GM18868 (cell line): Measurements from ENCODE around the gene UBE2E1.
A peak's percentile ranks its signal among the peaks of the same experiment; 100 is the strongest.
"Not testable (repeated sequence)": the region's sequence is repeated elsewhere in the genome, so short reads cannot be mapped to it uniquely, and the experiment has no call there.

Experiments used
- ATAC-seq: cut with Tn5 transposase; IDR thresholded peaks from one replicate; pipeline ENCODE4 v1.9.1; 2021; ENCODE audit warnings: mild to moderate bottlenecking, moderate library complexity; ENCODE audit not compliant: unreplicated experiment

Gene UBE2E1

GRCh38 chr3:23875113-23875725 lies 69.5 kb downstream of the UBE2E1 start:
- ATAC-seq: no peak

DNA sequence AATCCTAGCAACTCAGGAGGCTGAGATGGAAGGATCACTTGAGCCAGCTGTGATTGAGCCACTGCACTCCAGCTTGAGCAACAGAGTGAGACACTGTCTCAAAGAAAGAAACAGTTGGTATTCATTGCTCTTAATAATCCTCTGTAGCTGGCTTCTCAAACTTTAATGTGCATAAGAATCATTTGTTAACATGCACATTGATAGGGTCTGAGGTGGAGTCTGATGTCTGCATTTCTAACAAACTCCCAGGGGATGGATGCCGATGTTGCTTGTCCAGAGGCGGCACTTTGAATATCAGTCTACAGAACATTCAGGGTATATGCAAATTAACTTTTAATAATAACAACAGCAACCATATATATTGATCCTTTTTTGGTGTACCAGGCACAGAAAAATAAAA lies 71.2 kb downstream of the UBE2E1 start:
- ATAC-seq: no peak

- ATAC-seq: no peak
Observed at GRCh38 chr3:23877329-23877980, 71.7 kb downstream of the UBE2E1 start.

- ATAC-seq: no peak
Observed at GRCh38 chr3:23879485-23879884, 73.7 kb downstream of the UBE2E1 start.

GRCh38 chr3:23880703-23881339 lies 75.1 kb downstream of the UBE2E1 start:
- no peak for ATAC-seq

- ATAC-seq: not testable (repeated sequence)
Observed at GRCh38 chr3:23881993-23882392, 76.2 kb downstream of the UBE2E1 start.

- ATAC-seq: no peak
Observed at GRCh38 chr3:23882487-23882918, 76.7 kb downstream of the UBE2E1 start.

GRCh38 chr3:23884481-23884880 lies 78.7 kb downstream of the UBE2E1 start:
- ATAC-seq: no peak

GRCh38 chr3:23885210-23885609 lies 79.5 kb downstream of the UBE2E1 start:
- ATAC-seq: no peak

- no peak for ATAC-seq
Observed at GRCh38 chr3:23886311-23886710, 80.6 kb downstream of the UBE2E1 start.

DNA sequence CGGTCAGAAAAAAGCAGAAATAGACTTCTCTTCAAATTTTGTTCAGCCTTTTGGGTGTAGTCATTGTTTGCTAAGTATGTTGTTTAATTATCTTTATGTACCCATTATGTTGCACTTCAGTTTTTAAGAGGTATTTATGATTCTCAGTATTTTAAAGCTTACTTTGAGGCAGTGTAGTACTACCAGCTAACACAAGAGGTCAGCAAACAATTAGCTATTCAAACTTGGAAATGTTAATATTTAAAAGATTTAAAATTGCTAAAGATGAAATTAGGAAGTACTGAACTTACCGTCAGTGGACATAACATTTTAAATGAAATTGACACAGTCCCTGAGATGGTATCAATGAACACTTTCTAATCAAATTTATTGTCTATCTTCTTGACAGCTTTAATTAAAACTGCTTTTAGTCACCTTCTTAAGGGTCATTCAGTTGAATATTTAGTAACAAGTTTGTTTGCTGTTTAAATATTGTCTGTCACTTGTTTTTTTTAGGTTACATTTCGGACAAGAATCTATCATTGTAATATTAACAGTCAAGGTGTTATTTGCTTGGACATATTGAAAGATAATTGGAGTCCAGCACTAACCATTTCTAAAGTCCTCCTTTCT lies 83.0 kb downstream of the UBE2E1 start:
- ATAC-seq: peak; percentile 51

DNA sequence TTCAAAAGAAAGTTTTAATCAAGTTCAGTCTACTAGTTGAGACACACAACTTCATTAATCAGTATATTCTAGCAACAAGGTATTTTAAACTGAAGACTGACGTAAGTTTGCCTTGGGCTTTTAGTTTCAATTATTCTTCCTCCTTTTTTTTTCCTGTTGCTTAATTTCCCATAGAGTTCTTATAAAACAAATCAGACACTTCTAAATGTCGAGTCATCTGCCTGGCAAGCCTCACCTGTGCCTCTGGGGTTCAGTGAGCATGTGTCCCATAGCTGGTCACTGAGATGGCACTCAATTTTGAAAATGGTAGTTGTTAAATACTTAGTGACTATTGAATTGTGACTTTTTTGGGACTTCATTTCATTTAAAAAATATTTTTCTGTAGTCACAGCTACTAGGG lies 83.6 kb downstream of the UBE2E1 start:
- no peak for ATAC-seq

DNA sequence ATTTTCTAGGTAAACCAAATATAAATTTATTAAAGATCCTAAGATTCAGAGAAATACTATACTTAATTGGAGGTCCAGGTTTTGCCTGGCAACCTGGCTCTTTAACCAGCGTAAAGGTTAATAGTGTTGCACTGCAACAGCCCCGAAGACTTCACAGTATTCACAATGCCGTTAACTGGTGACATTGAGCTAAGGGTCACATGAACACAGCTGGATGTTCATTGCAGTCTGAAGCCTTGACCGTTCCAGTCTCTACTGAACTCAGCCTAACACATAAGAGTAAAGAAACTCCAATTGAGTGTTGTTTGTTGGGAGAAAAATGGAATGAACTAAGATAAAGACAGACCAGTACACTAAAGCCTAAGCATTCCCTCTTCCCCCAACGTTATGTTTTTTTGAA lies 84.2 kb downstream of the UBE2E1 start:
- ATAC-seq: no peak

- ATAC-seq: no peak
Observed at GRCh38 chr3:23894254-23895061, 88.7 kb downstream of the UBE2E1 start.

GRCh38 chr3:23895181-23895580 lies 89.4 kb downstream of the UBE2E1 start:
- ATAC-seq: no peak

DNA sequence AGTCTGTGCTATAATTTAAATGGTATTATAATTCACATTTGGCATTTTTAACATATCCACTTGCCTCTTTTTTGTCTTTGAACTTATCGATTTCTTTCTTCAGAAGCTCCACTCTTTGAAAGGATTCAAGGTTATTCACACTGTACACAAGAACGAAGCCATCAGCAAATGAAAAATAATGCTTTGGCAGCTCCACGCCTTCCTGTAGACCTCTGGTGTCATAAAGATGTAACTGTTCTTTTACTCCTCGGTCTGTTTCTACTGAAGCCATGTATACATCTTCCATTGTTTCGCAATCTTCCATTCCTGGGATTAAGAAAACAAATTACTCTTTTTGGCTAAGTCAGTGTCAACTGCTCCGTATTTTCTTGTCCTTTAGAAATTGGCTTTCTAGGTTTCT lies 95.0 kb downstream of the UBE2E1 start:
- no peak for ATAC-seq

DNA sequence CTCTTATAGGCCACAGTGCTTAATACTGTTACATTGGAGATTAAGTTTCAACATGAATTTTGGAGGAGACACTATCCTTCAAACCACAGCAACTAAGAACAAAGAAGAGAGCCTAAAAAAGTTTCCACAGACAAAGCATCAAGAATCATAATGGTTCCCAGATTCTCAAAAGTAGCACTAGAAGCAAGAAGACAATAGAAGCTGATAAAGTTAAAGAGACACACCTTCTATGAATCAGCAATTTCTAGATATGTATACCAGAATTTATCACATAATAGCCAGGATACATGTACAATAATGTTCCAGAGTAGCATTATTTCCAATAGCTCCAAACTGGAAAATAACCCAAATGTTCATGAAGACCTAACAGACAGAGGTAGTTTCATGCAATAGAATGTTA lies 98.8 kb downstream of the UBE2E1 start:
- no peak for ATAC-seq

- no peak for ATAC-seq
Observed at GRCh38 chr3:23909341-23909740, 103.6 kb downstream of the UBE2E1 start.

DNA sequence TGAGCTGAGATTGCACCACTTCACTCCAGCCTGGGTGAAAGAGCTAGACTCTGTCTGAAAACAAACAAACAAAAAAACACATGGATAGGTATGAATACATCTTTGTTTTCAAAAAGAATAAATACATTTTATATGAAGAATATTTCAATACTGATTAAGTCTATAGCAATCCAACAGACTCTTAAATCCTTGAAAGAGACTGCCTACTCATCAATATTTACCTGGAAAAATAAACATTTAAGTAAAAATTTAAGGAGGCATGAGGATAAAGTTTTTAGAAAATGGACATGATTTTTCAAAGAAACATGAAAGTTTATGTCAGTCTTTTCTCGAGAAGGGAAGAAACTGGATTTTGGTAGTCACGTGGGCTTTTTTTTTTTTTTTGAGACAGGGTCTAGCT lies 105.6 kb downstream of the UBE2E1 start:
- ATAC-seq: no peak

GRCh38 chr3:23912335-23912734 lies 106.6 kb downstream of the UBE2E1 start:
- not testable (repeated sequence) for ATAC-seq

DNA sequence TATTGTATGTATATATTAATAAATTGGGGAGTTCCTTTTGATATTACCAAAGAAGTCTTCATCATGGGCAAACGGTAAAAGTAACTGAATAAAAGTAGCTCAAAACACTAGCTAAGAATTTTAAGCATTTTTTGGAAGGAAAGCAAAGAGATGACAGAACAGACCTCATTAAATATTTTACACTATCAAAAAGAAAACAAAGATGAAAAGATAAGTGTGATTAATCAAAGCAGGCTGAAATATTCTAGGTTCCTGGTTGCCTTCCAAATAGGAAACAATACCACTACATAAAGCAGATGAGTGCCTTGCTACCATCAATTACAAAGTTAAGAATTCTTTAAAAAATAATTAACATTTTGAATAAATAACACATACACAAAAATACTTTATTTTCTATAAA lies 107.4 kb downstream of the UBE2E1 start:
- ATAC-seq: no peak
